Spleen (tissue), 7 donors: ENCODE measurements around the gene TESK1.

Experiments used
- POLR2A ChIP-seq, 3 donors: fragments of 450-650 bp; IDR thresholded peaks; one replicate each; pipeline ENCODE4 v1.5.1; 2017; ENCODE audit warnings: antibody characterized with exemption in 3 of 3, mild to moderate bottlenecking in 1 of 3
- POLR2AphosphoS5 ChIP-seq, 3 donors: sonication (generic); formaldehyde crosslinking; IDR thresholded peaks; one replicate each; pipeline ENCODE4 v1.5.1; 2017; ENCODE audit warnings: antibody characterized with exemption in 3 of 3
- TF ChIP-seq, protein P1 (sequence below), 11 experiments: fragments of 200-600 bp in 7 of 11; fragments of 450-650 bp in 4 of 11; sonication (generic) in 4 of 11; IDR thresholded peaks in 8 of 11; conservative IDR thresholded peaks in 3 of 11; 1 replicate in 7 of 11; 2 replicates in 4 of 11; pipeline versions ENCODE4 v1.4.0 to v1.8.0; 2016 to 2021; ENCODE audit warnings: antibody characterized with exemption in 11 of 11, inconsistent platforms in 4 of 11, mild to moderate bottlenecking in 1 of 11
- donor health status: DM: no; HTN: no; CAD: no; lungs with moderate emphysema.
- donor health status: DM: no; HTN: no; CAD: no.
- donor health status: DM: no; HTN: no; CAD: no.

DNA sequence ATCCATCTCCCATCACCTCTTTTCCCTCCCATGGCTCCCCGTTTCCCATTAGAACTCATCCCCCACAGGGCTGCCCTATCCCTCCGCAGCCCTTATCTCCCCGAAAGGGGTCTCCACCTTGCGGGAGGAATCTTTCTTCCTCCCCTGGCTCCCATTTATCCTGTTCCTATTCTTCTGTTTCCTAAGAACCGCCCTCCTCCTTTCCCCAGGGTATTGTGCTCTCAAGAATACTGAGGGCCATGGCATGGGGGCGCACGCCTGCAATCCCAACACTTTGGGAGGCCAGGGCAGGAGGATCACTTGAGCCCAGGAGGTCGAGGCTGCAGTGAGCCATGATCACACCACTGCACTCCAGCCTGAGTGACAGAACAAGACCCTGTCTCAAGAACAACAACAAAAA is 12.5 kb downstream of the TESK1 start:
- TF ChIP-seq, protein P1, sequence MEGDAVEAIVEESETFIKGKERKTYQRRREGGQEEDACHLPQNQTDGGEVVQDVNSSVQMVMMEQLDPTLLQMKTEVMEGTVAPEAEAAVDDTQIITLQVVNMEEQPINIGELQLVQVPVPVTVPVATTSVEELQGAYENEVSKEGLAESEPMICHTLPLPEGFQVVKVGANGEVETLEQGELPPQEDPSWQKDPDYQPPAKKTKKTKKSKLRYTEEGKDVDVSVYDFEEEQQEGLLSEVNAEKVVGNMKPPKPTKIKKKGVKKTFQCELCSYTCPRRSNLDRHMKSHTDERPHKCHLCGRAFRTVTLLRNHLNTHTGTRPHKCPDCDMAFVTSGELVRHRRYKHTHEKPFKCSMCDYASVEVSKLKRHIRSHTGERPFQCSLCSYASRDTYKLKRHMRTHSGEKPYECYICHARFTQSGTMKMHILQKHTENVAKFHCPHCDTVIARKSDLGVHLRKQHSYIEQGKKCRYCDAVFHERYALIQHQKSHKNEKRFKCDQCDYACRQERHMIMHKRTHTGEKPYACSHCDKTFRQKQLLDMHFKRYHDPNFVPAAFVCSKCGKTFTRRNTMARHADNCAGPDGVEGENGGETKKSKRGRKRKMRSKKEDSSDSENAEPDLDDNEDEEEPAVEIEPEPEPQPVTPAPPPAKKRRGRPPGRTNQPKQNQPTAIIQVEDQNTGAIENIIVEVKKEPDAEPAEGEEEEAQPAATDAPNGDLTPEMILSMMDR (IDR thresholded peaks at IDR 0.05 in 8 of 11, conservative IDR thresholded peaks at IDR 0.05 in 3 of 11) = no peak
- TF ChIP-seq POLR2AphosphoS5 (IDR thresholded peaks at IDR 0.05) (no peak), POLR2A (IDR thresholded peaks at IDR 0.05) (no peak)
